ENCODE measurements around the gene CEP112.

CEP112 gene

GRCh38 chr17:65592125-65592965 is 599.6 kb downstream of the CEP112 start:
- no peak for DNase-seq (ENCODE audit: low read depth)
- H3K4me3 ChIP-seq (ENCODE audit: low read depth, low read length): no peak overlapping the region
- in situ Hi-C loops (cut with HindIII; ENCODE audit: low sequenced_read_pairs): loop anchor here (10.0 kb wide), 1 partner anchor 72 kb away; no protein-coding TSS in a partner anchor
- TF ChIP-seq CTCF (IDR thresholded peaks at IDR 0.05; ENCODE audit: low read depth, low read length, missing control alignments): no peak

- H3K4me3 ChIP-seq (ENCODE audit: low read depth, low read length): no peak overlapping the region
- TF ChIP-seq CTCF (IDR thresholded peaks at IDR 0.05; ENCODE audit: low read depth, low read length, missing control alignments): no peak
- in situ Hi-C loops (cut with HindIII; ENCODE audit: low sequenced_read_pairs): no loop called here
- no peak for DNase-seq (ENCODE audit: low read depth)
Measured at GRCh38 chr17:65589321-65589720, 602.6 kb downstream of the CEP112 start.

GRCh38 chr17:65588181-65588808 is 603.6 kb downstream of the CEP112 start:
- DNase-seq (ENCODE audit: low read depth): no peak
- H3K4me3 ChIP-seq (ENCODE audit: low read depth, low read length): no peak overlapping the region
- in situ Hi-C loops (cut with HindIII; ENCODE audit: low sequenced_read_pairs): no loop called here
- TF ChIP-seq CTCF (IDR thresholded peaks at IDR 0.05; ENCODE audit: low read depth, low read length, missing control alignments): no peak

GRCh38 chr17:65587534-65588180 is 604.3 kb downstream of the CEP112 start:
- no peak for DNase-seq (ENCODE audit: low read depth)
- in situ Hi-C loops (cut with HindIII; ENCODE audit: low sequenced_read_pairs): no loop called here
- no peak overlapping the region for H3K4me3 ChIP-seq (ENCODE audit: low read depth, low read length)
- TF ChIP-seq CTCF (IDR thresholded peaks at IDR 0.05; ENCODE audit: low read depth, low read length, missing control alignments): no peak

GRCh38 chr17:65586899-65587298 is 605.0 kb downstream of the CEP112 start:
- in situ Hi-C loops (cut with HindIII; ENCODE audit: low sequenced_read_pairs): no loop called here
- no peak for TF ChIP-seq CTCF (IDR thresholded peaks at IDR 0.05; ENCODE audit: low read depth, low read length, missing control alignments)
- no peak for DNase-seq (ENCODE audit: low read depth)
- no peak overlapping the region for H3K4me3 ChIP-seq (ENCODE audit: low read depth, low read length)

All from astrocyte of the cerebellum (primary cell).